Measurements from ENCODE around the gene ZBBX.

The ZBBX gene

DNA sequence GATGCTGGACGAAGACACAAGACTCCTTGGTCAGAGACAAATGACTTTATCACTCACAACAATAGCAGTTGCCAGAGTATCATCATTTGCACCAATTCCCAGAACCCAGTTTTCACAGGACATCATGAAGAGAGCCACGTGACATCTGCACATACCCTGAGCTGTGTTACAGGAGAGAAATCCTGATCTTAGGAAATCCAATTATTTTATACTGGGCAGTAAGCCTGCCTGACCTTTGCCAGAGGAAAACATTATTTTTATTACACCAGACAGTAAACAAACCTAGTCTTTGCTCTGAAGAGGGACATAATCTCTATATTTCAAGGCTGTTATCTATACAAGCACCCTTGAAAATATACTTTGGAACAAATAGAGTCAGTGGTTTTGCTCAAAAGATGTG lies 77.4 kb downstream of the ZBBX start:
- no peak overlapping the region for H3K9ac ChIP-seq (ENCODE audit: low read length)
- H3K4me1 ChIP-seq (ENCODE audit: control insufficient read depth, insufficient read depth, low read length) = no peaks in the 10 kb centered on the region
- no peaks in the 10 kb centered on the region for H3K36me3 ChIP-seq (ENCODE audit: control insufficient read depth, insufficient read depth, low read length)
- no peaks in the 10 kb centered on the region for H3K27me3 ChIP-seq (ENCODE audit: control insufficient read depth, insufficient read depth, low read length)
- H3K9me3 ChIP-seq (ENCODE audit: control insufficient read depth, low read length) = no peaks in the 10 kb centered on the region
- H3K4me3 ChIP-seq (ENCODE audit: low read length) = no peak overlapping the region

GRCh38 chr3:167300207-167300606 lies 79.9 kb downstream of the ZBBX start:
- H3K27me3 ChIP-seq (ENCODE audit: control insufficient read depth, insufficient read depth, low read length) = no peaks in the 10 kb centered on the region
- H3K36me3 ChIP-seq (ENCODE audit: control insufficient read depth, insufficient read depth, low read length) = no peaks in the 10 kb centered on the region
- no peak overlapping the region for H3K4me3 ChIP-seq (ENCODE audit: low read length)
- H3K9ac ChIP-seq (ENCODE audit: low read length) = no peak overlapping the region
- H3K9me3 ChIP-seq (ENCODE audit: control insufficient read depth, low read length) = no peaks in the 10 kb centered on the region
- H3K4me1 ChIP-seq (ENCODE audit: control insufficient read depth, insufficient read depth, low read length) = no peaks in the 10 kb centered on the region

- H3K9ac ChIP-seq (ENCODE audit: low read length) = no peak overlapping the region
- no peaks in the 10 kb centered on the region for H3K36me3 ChIP-seq (ENCODE audit: control insufficient read depth, insufficient read depth, low read length)
- H3K9me3 ChIP-seq (ENCODE audit: control insufficient read depth, low read length) = no peaks in the 10 kb centered on the region
- no peaks in the 10 kb centered on the region for H3K27me3 ChIP-seq (ENCODE audit: control insufficient read depth, insufficient read depth, low read length)
- no peaks in the 10 kb centered on the region for H3K4me1 ChIP-seq (ENCODE audit: control insufficient read depth, insufficient read depth, low read length)
- H3K4me3 ChIP-seq (ENCODE audit: low read length) = no peak overlapping the region
Measured at GRCh38 chr3:167289435-167289834, 90.7 kb downstream of the ZBBX start.

GRCh38 chr3:167288737-167289136 lies 91.4 kb downstream of the ZBBX start:
- no peaks in the 10 kb centered on the region for H3K9me3 ChIP-seq (ENCODE audit: control insufficient read depth, low read length)
- no peaks in the 10 kb centered on the region for H3K4me1 ChIP-seq (ENCODE audit: control insufficient read depth, insufficient read depth, low read length)
- H3K27me3 ChIP-seq (ENCODE audit: control insufficient read depth, insufficient read depth, low read length) = no peaks in the 10 kb centered on the region
- no peaks in the 10 kb centered on the region for H3K36me3 ChIP-seq (ENCODE audit: control insufficient read depth, insufficient read depth, low read length)
- H3K9ac ChIP-seq (ENCODE audit: low read length) = no peak overlapping the region
- H3K4me3 ChIP-seq (ENCODE audit: low read length) = no peak overlapping the region

DNA sequence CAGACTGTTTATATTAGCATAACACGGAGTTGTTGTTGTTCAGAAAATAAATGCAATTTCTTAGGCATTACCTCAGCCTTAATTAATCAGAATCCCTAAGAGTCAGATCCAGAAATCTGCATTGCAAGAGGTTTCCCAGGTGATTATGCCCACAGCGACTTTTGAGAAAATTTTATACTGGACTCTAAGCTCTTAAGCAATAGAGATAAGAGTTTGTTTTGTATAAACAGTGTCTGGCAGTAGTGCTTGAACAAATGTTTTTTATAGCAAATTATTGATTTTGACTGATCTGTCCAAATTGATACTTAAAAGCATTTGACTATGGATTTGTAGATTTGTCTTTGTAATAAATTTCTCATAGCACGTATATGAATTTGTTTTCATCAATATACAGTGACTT lies 92.8 kb downstream of the ZBBX start:
- Histone ChIP-seq H3K9ac (ENCODE audit: low read length) (no peak overlapping the region), H3K4me3 (ENCODE audit: low read length) (no peak overlapping the region), H3K27me3 (ENCODE audit: control insufficient read depth, insufficient read depth, low read length) (no peaks in the 10 kb centered on the region)

DNA sequence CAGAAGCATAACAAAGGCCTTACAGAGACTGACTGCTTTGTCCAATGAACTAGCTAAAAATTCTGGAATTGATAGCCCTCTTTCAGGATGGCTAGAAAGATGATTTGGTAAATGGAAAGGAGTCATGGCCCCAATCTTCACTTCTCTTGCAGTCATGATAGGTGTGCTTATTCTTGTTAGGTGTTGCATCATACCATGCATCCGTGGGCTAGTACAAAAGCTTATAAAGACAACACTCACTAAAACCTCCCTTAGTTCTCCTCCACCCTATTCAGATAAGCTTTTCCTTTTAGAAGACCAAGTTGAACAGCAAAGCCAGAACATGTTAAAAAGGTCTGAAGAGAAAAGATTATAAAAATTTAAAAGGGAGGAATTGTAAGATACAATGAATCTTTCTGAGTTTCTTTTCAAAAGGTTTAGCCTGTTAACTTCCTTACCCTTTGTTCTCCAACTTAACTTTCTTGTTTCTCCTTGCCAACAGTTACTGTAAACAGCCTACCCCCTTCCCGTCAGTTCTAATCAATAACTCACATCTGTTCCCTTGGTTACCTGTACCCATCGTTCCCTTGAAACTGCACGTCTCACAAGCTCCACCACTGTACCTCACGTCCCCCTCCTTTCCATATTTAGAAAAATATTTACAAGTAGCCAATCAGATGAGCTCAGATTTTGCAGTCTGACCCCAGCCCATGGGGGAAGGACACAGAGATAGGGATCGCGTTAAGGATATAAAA lies 105.8 kb downstream of the ZBBX start:
- H3K9ac ChIP-seq (ENCODE audit: low read length) = no peak overlapping the region
- H3K4me1 ChIP-seq (ENCODE audit: control insufficient read depth, insufficient read depth, low read length) = no peaks in the 10 kb centered on the region
- H3K27me3 ChIP-seq (ENCODE audit: control insufficient read depth, insufficient read depth, low read length) = no peaks in the 10 kb centered on the region
- no peaks in the 10 kb centered on the region for H3K9me3 ChIP-seq (ENCODE audit: control insufficient read depth, low read length)
- no peak overlapping the region for H3K4me3 ChIP-seq (ENCODE audit: low read length)
- no peaks in the 10 kb centered on the region for H3K36me3 ChIP-seq (ENCODE audit: control insufficient read depth, insufficient read depth, low read length)

More for the DNA sequence above, 92.8 kb downstream of the ZBBX start:
- H3K36me3 ChIP-seq (ENCODE audit: control insufficient read depth, insufficient read depth, low read length) = no peaks in the 10 kb centered on the region
- H3K4me1 ChIP-seq (ENCODE audit: control insufficient read depth, insufficient read depth, low read length) = no peaks in the 10 kb centered on the region
- no peaks in the 10 kb centered on the region for H3K9me3 ChIP-seq (ENCODE audit: control insufficient read depth, low read length)

DNA sequence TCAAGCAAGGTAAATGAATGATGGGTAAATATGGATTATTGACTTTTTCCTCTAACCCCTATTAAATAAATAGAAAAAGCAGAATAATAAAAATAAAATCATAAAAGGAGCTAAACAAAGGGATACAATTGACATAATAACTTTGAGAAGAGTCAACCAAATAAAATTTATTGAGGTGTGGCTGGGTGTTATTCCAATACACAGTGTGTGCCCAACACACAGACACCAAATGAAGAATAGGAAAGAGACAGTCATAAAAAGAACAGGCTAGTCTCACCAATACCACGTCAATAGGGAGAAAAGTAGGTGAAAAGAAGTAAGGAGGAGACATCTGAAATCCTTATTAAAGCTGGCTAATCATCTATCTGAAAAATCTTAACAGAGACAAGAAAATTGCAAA lies 127.1 kb downstream of the ZBBX start:
- no peaks in the 10 kb centered on the region for H3K4me1 ChIP-seq (ENCODE audit: control insufficient read depth, insufficient read depth, low read length)
- H3K9me3 ChIP-seq (ENCODE audit: control insufficient read depth, low read length) = no peaks in the 10 kb centered on the region
- no peak overlapping the region for H3K4me3 ChIP-seq (ENCODE audit: low read length)
- H3K36me3 ChIP-seq (ENCODE audit: control insufficient read depth, insufficient read depth, low read length) = no peaks in the 10 kb centered on the region
- H3K9ac ChIP-seq (ENCODE audit: low read length) = no peak overlapping the region
- no peaks in the 10 kb centered on the region for H3K27me3 ChIP-seq (ENCODE audit: control insufficient read depth, insufficient read depth, low read length)

DNA sequence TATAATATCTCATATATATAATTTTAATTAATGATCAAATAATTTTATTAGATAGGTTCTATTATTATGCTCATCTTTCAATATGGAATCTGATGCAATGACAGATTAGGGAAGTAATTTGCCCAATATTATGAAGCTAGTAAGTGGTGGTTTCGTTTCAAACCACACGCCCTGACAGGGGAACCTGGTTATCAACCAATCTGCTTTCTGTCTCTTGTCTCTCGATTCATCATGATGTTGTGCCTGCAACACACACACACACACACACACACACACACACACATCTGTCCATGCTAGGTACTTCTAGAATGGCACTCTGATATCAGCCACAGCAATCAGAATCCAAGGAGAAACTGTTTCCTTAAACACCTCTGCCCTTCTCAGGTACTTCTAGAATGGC lies 128.4 kb downstream of the ZBBX start:
- H3K27me3 ChIP-seq (ENCODE audit: control insufficient read depth, insufficient read depth, low read length) = no peaks in the 10 kb centered on the region
- H3K36me3 ChIP-seq (ENCODE audit: control insufficient read depth, insufficient read depth, low read length) = no peaks in the 10 kb centered on the region
- H3K4me1 ChIP-seq (ENCODE audit: control insufficient read depth, insufficient read depth, low read length) = no peaks in the 10 kb centered on the region
- H3K9ac ChIP-seq (ENCODE audit: low read length) = no peak overlapping the region
- no peaks in the 10 kb centered on the region for H3K9me3 ChIP-seq (ENCODE audit: control insufficient read depth, low read length)
- H3K4me3 ChIP-seq (ENCODE audit: low read length) = no peak overlapping the region

GRCh38 chr3:167246252-167246651 lies 133.8 kb downstream of the ZBBX start:
- H3K4me1 ChIP-seq (ENCODE audit: control insufficient read depth, insufficient read depth, low read length) = no peaks in the 10 kb centered on the region
- H3K9ac ChIP-seq (ENCODE audit: low read length) = no peak overlapping the region
- H3K27me3 ChIP-seq (ENCODE audit: control insufficient read depth, insufficient read depth, low read length) = no peaks in the 10 kb centered on the region
- no peaks in the 10 kb centered on the region for H3K36me3 ChIP-seq (ENCODE audit: control insufficient read depth, insufficient read depth, low read length)
- no peaks in the 10 kb centered on the region for H3K9me3 ChIP-seq (ENCODE audit: control insufficient read depth, low read length)
- no peak overlapping the region for H3K4me3 ChIP-seq (ENCODE audit: low read length)

DNA sequence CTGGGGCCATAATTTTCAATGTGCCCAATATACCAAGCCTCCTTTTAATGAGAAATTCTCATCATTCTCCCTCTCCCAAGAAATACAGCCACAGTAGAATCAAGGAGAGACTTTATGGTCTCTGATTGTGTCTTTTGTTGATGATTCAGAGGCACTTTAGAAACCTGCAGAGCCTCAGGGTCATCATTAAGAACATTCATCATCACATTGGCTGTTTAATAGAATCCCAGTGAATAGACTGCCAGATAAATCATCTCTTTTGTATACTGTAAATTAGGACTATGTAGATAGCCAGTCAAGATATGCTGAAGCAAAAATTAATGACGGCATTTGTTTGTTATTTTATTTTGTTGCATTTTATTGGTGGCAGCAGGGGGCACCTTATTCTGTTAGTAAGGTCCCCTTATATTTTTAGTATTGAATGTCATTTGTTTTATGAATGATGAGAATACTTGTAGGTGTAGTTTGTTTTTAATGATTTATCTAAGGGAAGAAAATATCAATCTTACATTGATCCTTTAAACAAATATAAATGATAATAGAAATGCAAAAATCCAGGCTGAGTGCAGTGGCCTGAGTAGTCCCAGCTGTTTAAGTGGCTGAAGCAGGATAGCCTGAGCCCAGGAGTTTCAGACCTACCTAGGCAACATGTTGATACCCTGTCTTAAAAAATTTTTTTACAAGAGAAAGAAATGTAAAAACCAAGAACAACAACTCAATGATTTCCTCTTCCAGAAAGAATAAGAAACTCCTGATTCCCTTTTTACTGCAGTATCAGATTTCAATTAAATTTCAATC lies 138.8 kb downstream of the ZBBX start:
- H3K4me1 ChIP-seq (ENCODE audit: control insufficient read depth, insufficient read depth, low read length) = no peaks in the 10 kb centered on the region
- H3K4me3 ChIP-seq (ENCODE audit: low read length) = no peak overlapping the region
- H3K36me3 ChIP-seq (ENCODE audit: control insufficient read depth, insufficient read depth, low read length) = no peaks in the 10 kb centered on the region
- H3K9me3 ChIP-seq (ENCODE audit: control insufficient read depth, low read length) = no peaks in the 10 kb centered on the region
- no peaks in the 10 kb centered on the region for H3K27me3 ChIP-seq (ENCODE audit: control insufficient read depth, insufficient read depth, low read length)
- no peak overlapping the region for H3K9ac ChIP-seq (ENCODE audit: low read length)

GRCh38 chr3:167228135-167228534 lies 152.0 kb downstream of the ZBBX start:
- no peak overlapping the region for H3K9ac ChIP-seq (ENCODE audit: low read length)
- H3K4me3 ChIP-seq (ENCODE audit: low read length) = no peak overlapping the region
- no peaks in the 10 kb centered on the region for H3K27me3 ChIP-seq (ENCODE audit: control insufficient read depth, insufficient read depth, low read length)
- no peaks in the 10 kb centered on the region for H3K36me3 ChIP-seq (ENCODE audit: control insufficient read depth, insufficient read depth, low read length)
- no peaks in the 10 kb centered on the region for H3K9me3 ChIP-seq (ENCODE audit: control insufficient read depth, low read length)
- H3K4me1 ChIP-seq (ENCODE audit: control insufficient read depth, insufficient read depth, low read length) = no peaks in the 10 kb centered on the region

GRCh38 chr3:167225821-167226220 lies 154.3 kb downstream of the ZBBX start:
- no peaks in the 10 kb centered on the region for H3K4me1 ChIP-seq (ENCODE audit: control insufficient read depth, insufficient read depth, low read length)
- no peak overlapping the region for H3K9ac ChIP-seq (ENCODE audit: low read length)
- no peak overlapping the region for H3K4me3 ChIP-seq (ENCODE audit: low read length)
- no peaks in the 10 kb centered on the region for H3K27me3 ChIP-seq (ENCODE audit: control insufficient read depth, insufficient read depth, low read length)
- H3K9me3 ChIP-seq (ENCODE audit: control insufficient read depth, low read length) = no peaks in the 10 kb centered on the region
- no peaks in the 10 kb centered on the region for H3K36me3 ChIP-seq (ENCODE audit: control insufficient read depth, insufficient read depth, low read length)
